Adrenal gland (tissue), 5 donors: ENCODE data around the gene GNB1L.

Source experiments
- CTCF ChIP-seq, 6 experiments: fragments of 450-650 bp in 4 of 6; fragments of 200-600 bp in 2 of 6; sonication (generic) in 1 of 6; IDR thresholded peaks; 1 replicate in 5 of 6; 2 replicates in 1 of 6; pipeline versions ENCODE4 v1.5.1 to v1.8.0; 2016 to 2021; ENCODE audit warnings: antibody characterized with exemption in 6 of 6, mild to moderate bottlenecking in 2 of 6, moderate library complexity in 1 of 6
- POLR2A ChIP-seq, 2 donors: fragments of 450-650 bp; IDR thresholded peaks; one replicate each; pipeline ENCODE4 v1.6.1; 2017; ENCODE audit warnings: antibody characterized with exemption in 2 of 2, mild to moderate bottlenecking in 2 of 2, moderate library complexity in 1 of 2
- donor health status: DM: no; HTN: no; CAD: no.

- TF ChIP-seq POLR2A (IDR thresholded peaks at IDR 0.05), result no peak
- no peak for TF ChIP-seq CTCF (IDR thresholded peaks at IDR 0.05)
Measured at GRCh38 chr22:19763458-19764298, 91.0 kb downstream of the GNB1L start.
